Measurements from ENCODE around the gene RSPH6A. TPM values are rescaled to one million over a fixed set of nuclear protein-coding genes. Genes with fewer than 3 reads are reported as not detected.

The RSPH6A gene
- total and polyA plus RNA-seq, 10 of the 15 experiments (the other 5 are each of a cell fraction or from before 2014, with no cell fraction given): 0.03 to 0.41 (median 0.22) TPM; not detected in 4

- peak; percentile 85 for TF ChIP-seq E2F8 (IDR thresholded peaks at IDR 0.05; ENCODE audit: low read depth, partially characterized antibody)
- no peak for TF ChIP-seq CBX5 (IDR thresholded peaks at IDR 0.05; ENCODE audit: low read depth)
- TF ChIP-seq IKZF1 (conservative IDR thresholded peaks at IDR 0.05): peak; percentile 48; the same call in 1 of the 2 replicates
- no peak for TF ChIP-seq BCLAF1 (IDR thresholded peaks at IDR 0.05)
- TF ChIP-seq CHD1 (IDR thresholded peaks at IDR 0.05; ENCODE audit: low read depth, low read length): no peak
- TF ChIP-seq KDM1A (IDR thresholded peaks at IDR 0.05; ENCODE audit: borderline replicate concordance): no peak
- TF ChIP-seq RFX5 (IDR thresholded peaks at IDR 0.05; ENCODE audit: low read depth, low read length): no peak
- peak; percentile 81 for TF ChIP-seq PKNOX1 (IDR thresholded peaks at IDR 0.05)
- no peak for TF ChIP-seq EZH2 (IDR thresholded peaks at IDR 0.05; ENCODE audit: borderline replicate concordance, control insufficient read depth, low read depth, low read length)
- no peak for TF ChIP-seq RELA (IDR thresholded peaks at IDR 0.05; ENCODE audit: borderline replicate concordance, partially characterized antibody)
- TF ChIP-seq RBBP5 (conservative IDR thresholded peaks at IDR 0.05): no peak
- no peak for TF ChIP-seq SP1 (IDR thresholded peaks at IDR 0.05; ENCODE audit: low read depth, low read length)
- peak; percentile 22; the same call in 1 of the 2 replicates for TF ChIP-seq MTA2 (IDR thresholded peaks at IDR 0.05; ENCODE audit: low read depth)
- no peak for TF ChIP-seq ELK1 (IDR thresholded peaks at IDR 0.05; ENCODE audit: low read depth, low read length)
- no peak for TF ChIP-seq IRF3 (IDR thresholded peaks at IDR 0.05)
- 0 out of 2 replicates have a peak, but pooled peaks have one; percentile 39 for TF ChIP-seq NKRF (conservative IDR thresholded peaks at IDR 0.05)
- TF ChIP-seq BACH1 (IDR thresholded peaks at IDR 0.05; ENCODE audit: borderline replicate concordance): 0 out of 2 replicates have a peak, but pooled peaks have one; percentile 45
- no peak for TF ChIP-seq CBX3 (IDR thresholded peaks at IDR 0.05; ENCODE audit: borderline replicate concordance, low read depth)
Measured at GRCh38 chr19:45779231-45780145, 35.6 kb downstream of the RSPH6A start (continued).
